Muscle of leg (tissue), 11 donors: Measurements from ENCODE around the gene SLC23A2. TPM values are rescaled to one million over a fixed set of nuclear protein-coding genes. Genes with fewer than 3 reads are reported as not detected.

Experiments used
- DNase-seq: peaks from one replicate; pipeline ENCODE4 v3.0.0; 2013
- H3K27ac ChIP-seq: one replicate; pipeline ENCODE4 v1.5.1; 2013; ENCODE audit warnings: mild to moderate bottlenecking, low read length, control low read depth
- H3K27me3 ChIP-seq: one replicate; pipeline ENCODE4 v1.6.1; 2013; ENCODE audit warnings: low read length; ENCODE audit not compliant: control insufficient read depth, insufficient read depth
- H3K36me3 ChIP-seq: one replicate; pipeline ENCODE4 v1.6.1; 2013; ENCODE audit warnings: low read length; ENCODE audit not compliant: control insufficient read depth, insufficient read depth
- H3K4me1 ChIP-seq: one replicate; pipeline ENCODE4 v1.6.1; 2013; ENCODE audit warnings: low read length; ENCODE audit not compliant: control insufficient read depth, insufficient read depth
- H3K4me3 ChIP-seq: one replicate; pipeline ENCODE4 v1.5.1; 2013; ENCODE audit warnings: low read length, control low read depth
- H3K9me3 ChIP-seq: replicated peaks from 2 replicates; pipeline ENCODE4 v1.6.1; 2013; ENCODE audit warnings: low read depth, low read length; ENCODE audit not compliant: control insufficient read depth
- WGBS: methylation state at CpG from one replicate; pipeline ENCODE4 v1.1.5; 2013; ENCODE audit warnings: missing lambda C conversion rate; ENCODE audit not compliant: insufficient coverage; 5-methylcytosine and 5-hydroxymethylcytosine counted together
- polyA plus RNA-seq, 8 donors: library from polyadenylated mRNA; unstranded; fragments of 120-200 nt; gene quantifications; one replicate each; pipeline versions ENCODE4 v1.2.1 to v1.2.3, GENCODE V29; 2013; ENCODE audit warnings: inconsistent platforms in 1 of 8, low replicate concordance in 1 of 8; ENCODE audit not compliant: insufficient read length in 8 of 8, insufficient read depth in 1 of 8
- total RNA-seq: library from RNA; stranded (reverse); fragments of 120-200 nt; gene quantifications from one replicate; pipeline ENCODE4 v1.2.4, GENCODE V29; 2013

The SLC23A2 gene
- total and polyA plus RNA-seq, 9 donors, result 7.6 to 13.7 (median 10.6) TPM

- Histone ChIP-seq H3K36me3 (no peaks in the 10 kb centered on the region), H3K4me3 (no peak overlapping the region), H3K9me3 (peaks cover 3% of the 10 kb centered on the region), H3K4me1 (peaks cover 35% of the 10 kb centered on the region), H3K27me3 (no peaks in the 10 kb centered on the region), H3K27ac (no peak overlapping the region)
- 59% methylated on average over 5 of the region's 8 CpGs for WGBS
- DNase-seq, result no peak
Measured at GRCh38 chr20:4838526-4838925, 162.8 kb downstream of the SLC23A2 start.

GRCh38 chr20:4837760-4838159 is 163.6 kb downstream of the SLC23A2 start:
- no peak for DNase-seq
- no peak overlapping the region for H3K4me3 ChIP-seq
- no peak overlapping the region for H3K27ac ChIP-seq
- H3K4me1 ChIP-seq, result peaks cover 35% of the 10 kb centered on the region
- no peaks in the 10 kb centered on the region for H3K36me3 ChIP-seq
- peaks cover 3% of the 10 kb centered on the region for H3K9me3 ChIP-seq
- no peaks in the 10 kb centered on the region for H3K27me3 ChIP-seq
- 85% methylated on average over 2 of the region's 2 CpGs for WGBS

DNA sequence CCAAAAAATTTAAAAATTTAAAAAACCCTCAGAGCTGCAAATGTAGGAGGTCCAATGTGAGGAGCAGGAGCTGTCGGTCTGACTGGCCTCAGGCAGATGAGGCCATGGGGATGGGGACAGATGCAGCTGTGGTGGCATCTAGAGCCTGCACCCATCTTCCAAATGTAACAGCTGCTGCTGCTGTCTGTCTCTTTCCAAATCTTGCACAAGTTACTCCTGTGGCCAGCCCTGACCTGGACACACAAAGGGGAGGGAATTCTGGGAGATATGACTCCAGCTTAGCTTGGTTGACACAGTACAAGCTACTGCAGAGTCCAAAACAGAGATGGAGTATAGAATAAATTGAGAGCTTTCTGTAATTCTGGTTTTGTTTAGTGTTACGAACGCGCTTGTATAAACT is 164.4 kb downstream of the SLC23A2 start:
- H3K4me1 ChIP-seq, result peaks cover 35% of the 10 kb centered on the region
- 20% methylated on average over 1 of the region's 4 CpGs for WGBS
- H3K36me3 ChIP-seq, result no peaks in the 10 kb centered on the region
- H3K4me3 ChIP-seq, result no peak overlapping the region
- DNase-seq, result peak; percentile 81
- peak overlapping the region; percentile 32 for H3K27ac ChIP-seq
- peaks cover 3% of the 10 kb centered on the region for H3K9me3 ChIP-seq
- H3K27me3 ChIP-seq, result no peaks in the 10 kb centered on the region

DNA sequence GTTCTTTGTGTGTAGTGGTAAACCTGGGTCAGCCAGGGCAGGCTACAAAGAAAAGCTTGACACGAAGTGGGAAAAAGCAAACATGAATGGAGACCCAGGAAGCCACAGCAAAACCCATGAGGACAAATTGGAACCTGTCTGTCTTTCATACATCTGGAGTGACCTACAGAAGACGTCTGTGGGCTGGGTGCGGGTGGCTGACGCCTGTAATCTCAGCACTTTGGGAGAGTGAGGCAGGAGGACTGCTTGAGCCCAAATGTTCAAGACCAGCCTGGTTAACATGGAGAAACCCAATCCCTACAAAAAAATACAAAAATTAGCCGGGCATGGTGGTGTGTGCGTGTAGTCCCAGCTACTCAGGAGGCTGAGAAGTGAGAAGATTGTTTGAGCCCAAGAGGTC is 164.8 kb downstream of the SLC23A2 start:
- H3K27me3 ChIP-seq, result no peaks in the 10 kb centered on the region
- peaks cover 35% of the 10 kb centered on the region for H3K4me1 ChIP-seq
- WGBS, result 47% methylated on average over 2 of the region's 6 CpGs
- peaks cover 3% of the 10 kb centered on the region for H3K9me3 ChIP-seq
- H3K27ac ChIP-seq, result peak overlapping the region; percentile 32
- H3K4me3 ChIP-seq, result no peak overlapping the region
- no peaks in the 10 kb centered on the region for H3K36me3 ChIP-seq
- no peak for DNase-seq

DNA sequence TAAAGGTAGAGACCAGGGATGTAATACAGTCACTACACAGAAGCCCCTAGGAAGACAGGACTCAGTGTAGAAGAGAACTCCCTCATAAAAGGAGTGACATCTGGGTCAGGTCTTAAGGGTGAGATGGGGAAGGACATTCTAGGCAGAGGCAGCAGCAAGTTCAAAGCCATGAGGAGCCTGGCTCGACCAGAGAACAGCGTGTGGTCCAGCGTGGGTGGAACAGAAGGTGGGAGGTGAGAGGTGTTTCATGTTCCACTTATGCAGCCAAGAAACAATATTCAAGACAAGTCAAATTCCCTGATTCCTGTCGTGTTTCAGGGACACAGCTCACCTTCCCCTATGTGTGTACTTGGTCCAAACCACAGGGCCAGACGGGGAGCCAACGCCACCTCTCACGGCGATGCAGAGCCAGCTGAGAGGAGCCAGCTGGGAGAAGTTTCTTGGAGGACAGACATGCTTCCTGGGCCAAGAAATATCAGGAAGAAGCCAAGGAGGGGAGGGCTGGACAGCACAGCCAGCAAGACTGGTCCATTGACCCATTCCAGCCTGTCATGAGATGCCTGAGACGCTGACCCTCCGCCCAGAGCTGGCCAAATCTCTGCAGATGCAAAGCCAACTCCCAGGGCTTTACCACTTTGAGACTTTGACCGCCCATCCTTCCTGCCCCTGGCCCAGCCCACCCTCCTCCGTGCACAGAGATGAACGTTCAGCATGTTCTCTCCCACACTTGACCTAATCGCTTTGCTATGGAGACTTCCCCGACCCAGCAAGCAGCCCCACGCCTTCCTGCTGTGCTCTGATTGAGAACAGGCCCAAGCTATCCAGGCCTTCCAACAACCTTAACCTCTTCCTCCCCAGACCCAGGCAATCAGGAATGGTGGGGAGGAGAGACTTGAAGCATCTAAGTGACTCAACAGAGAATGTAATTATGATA is 165.8 kb downstream of the SLC23A2 start:
- Histone ChIP-seq H3K9me3 (peaks cover 3% of the 10 kb centered on the region), H3K4me3 (no peak overlapping the region), H3K27ac (peak overlapping the region; percentile 72), H3K36me3 (no peaks in the 10 kb centered on the region), H3K4me1 (peaks cover 35% of the 10 kb centered on the region), H3K27me3 (no peaks in the 10 kb centered on the region)
- 1% methylated on average over 9 of the region's 16 CpGs for WGBS
- DNase-seq, result peak; percentile 97

DNA sequence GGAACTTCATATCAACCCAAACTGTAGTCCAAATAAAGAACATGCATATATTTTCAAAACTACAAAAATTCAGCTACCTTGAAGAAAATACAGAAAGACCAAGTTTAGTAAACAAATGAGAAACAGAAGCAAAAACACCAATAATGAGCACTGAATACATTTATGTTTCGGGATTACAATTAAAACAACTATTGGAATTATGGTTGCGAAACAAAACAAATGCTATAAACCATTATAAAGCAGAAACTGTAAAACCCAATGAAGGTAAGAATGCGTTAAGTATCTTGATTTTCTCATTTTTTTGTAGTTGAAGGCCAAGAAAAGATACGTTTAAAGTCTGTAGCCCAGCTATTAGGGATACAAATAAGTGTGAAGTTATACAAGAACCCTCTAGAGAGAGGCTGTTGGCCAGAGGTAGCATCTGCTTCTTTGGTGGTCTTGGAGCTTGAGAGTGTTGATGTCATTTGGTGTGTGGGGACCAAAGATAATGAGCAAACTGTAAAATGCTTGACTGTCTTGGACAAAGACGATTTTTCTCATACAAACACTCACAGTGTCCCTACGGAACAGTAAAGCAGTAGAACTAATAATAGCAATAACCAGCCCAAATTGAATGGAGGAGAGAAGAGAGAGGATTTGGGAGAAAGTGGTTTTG is 168.1 kb downstream of the SLC23A2 start:
- 0% methylated on average over 1 of the region's 6 CpGs for WGBS
- Histone ChIP-seq H3K9me3 (no peaks in the 10 kb centered on the region), H3K27ac (peak overlapping the region; percentile 55), H3K4me1 (peaks cover 44% of the 10 kb centered on the region), H3K27me3 (no peaks in the 10 kb centered on the region), H3K36me3 (no peaks in the 10 kb centered on the region), H3K4me3 (no peak overlapping the region)
- peak; percentile 96 for DNase-seq

DNA sequence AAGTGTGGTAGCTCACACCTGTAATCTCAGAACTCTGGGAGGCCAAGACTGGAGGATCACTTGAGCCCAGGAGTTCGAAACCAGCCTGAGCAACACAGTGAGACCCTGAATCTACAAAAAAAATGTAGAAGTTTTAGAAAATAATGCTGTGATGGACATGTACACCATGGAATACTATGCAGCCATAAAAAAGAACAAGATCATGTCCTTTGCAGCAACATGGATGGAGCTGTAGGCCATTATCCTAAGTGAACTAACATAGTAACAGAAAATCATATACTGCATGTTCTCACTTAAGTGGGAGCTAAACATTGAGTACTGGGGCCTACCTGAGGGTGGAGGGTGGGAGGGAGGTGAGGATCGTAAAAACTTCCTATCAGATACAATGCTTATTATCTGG is 168.8 kb downstream of the SLC23A2 start:
- H3K27me3 ChIP-seq, result no peaks in the 10 kb centered on the region

DNA sequence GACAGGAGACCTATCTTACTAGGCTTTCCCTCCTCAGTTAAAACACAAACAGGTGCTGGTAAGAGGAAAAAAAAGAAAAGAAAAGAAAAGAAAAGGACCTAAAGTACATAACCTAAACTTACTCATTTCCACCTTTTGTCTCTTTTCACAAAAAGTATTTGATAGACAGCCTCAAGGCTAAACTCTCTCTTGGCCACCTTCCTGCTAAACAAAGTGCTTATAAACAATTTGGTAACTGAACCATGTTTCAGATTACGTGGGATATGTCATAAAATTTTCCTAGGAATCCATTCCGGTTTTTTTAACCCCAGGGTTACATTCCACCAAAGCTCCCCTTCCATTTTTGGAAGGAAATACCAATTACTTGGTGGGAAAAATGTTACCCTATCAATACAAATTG is 170.6 kb downstream of the SLC23A2 start:
- Histone ChIP-seq H3K27me3 (no peaks in the 10 kb centered on the region), H3K9me3 (no peaks in the 10 kb centered on the region), H3K27ac (no peak overlapping the region), H3K4me1 (peaks cover 30% of the 10 kb centered on the region), H3K4me3 (no peak overlapping the region), H3K36me3 (no peaks in the 10 kb centered on the region)
- no CpG with 5 or more reads among the region's 2 CpGs for WGBS
- DNase-seq, result no peak

More for the DNA sequence above, 168.8 kb downstream of the SLC23A2 start:
- no peak overlapping the region for H3K27ac ChIP-seq
- 100% methylated on average over 1 of the region's 2 CpGs for WGBS
- no peak for DNase-seq
- no peaks in the 10 kb centered on the region for H3K9me3 ChIP-seq
- no peaks in the 10 kb centered on the region for H3K36me3 ChIP-seq
- H3K4me3 ChIP-seq, result no peak overlapping the region
- H3K4me1 ChIP-seq, result peaks cover 44% of the 10 kb centered on the region

GRCh38 chr20:4830259-4830658 is 171.1 kb downstream of the SLC23A2 start:
- Histone ChIP-seq H3K4me1 (peaks cover 26% of the 10 kb centered on the region), H3K9me3 (no peaks in the 10 kb centered on the region), H3K4me3 (no peak overlapping the region), H3K27ac (no peak overlapping the region), H3K27me3 (no peaks in the 10 kb centered on the region), H3K36me3 (no peaks in the 10 kb centered on the region)
- no peak for DNase-seq
- no CpG with 5 or more reads among the region's 3 CpGs for WGBS

DNA sequence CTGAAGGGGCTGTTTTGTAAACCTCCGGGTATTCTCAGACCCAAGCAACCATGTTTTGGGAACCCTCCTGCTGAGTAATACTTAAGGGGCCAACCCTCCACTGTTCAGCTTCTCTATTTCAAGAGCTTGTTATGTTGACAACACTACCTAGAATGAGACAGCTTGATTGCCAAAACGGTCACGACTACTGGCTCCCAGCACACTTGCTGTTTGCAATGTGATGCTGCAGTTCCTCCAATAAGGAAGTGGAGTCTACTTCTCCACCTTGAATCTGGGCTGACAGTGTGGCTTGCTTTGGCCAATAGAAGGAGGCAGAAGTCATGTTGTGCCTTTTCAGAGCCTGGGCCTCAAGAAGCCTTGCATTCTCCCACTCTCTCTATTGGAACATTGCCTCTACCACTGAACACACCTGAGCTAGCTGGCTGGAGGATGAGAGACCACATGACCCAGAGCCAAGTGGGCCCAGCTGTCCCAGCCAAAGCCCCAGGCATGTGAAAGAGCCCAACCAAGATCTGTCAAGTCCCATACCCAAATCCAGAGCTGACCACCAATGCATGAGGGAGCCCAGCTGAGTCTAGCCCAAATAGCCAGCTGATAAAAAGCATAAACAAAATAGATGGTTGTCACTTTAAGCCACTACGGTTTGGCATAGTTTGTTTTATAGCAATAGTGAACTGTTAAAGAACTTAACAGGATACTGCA is 171.6 kb downstream of the SLC23A2 start:
- no peaks in the 10 kb centered on the region for H3K27me3 ChIP-seq
- no peaks in the 10 kb centered on the region for H3K36me3 ChIP-seq
- peak; percentile 73 for DNase-seq
- 31% methylated on average over 4 of the region's 4 CpGs for WGBS
- no peaks in the 10 kb centered on the region for H3K9me3 ChIP-seq
- H3K4me3 ChIP-seq, result no peak overlapping the region
- peaks cover 26% of the 10 kb centered on the region for H3K4me1 ChIP-seq
- H3K27ac ChIP-seq, result peak overlapping the region; percentile 66
